DOHH2 (cell line): ENCODE data around the gene EPB41.

Experiments
- H3F3A ChIP-seq: fragments of 200-600 bp; sonication (generic), shearing (Covaris generic); 2 replicates; pipeline ENCODE4 v1.6.0; 2016; ENCODE audit warnings: antibody characterized with exemption, mild to moderate bottlenecking; ENCODE audit not compliant: control insufficient read depth, insufficient read depth
- H3K27ac ChIP-seq: fragments of 200-600 bp; sonication (generic); 2 replicates; pipeline ENCODE4 v1.5.1; 2014; ENCODE audit warnings: low read depth, mild to moderate bottlenecking, low read length, moderate library complexity
- H3K27me3 ChIP-seq: fragments of 200-600 bp; sonication (generic); 2 replicates; pipeline ENCODE4 v1.6.1; 2014; ENCODE audit warnings: mild to moderate bottlenecking, low read length, mixed read lengths; ENCODE audit not compliant: control insufficient read depth
- H3K36me3 ChIP-seq: fragments of 200-600 bp; sonication (generic); 2 replicates; pipeline ENCODE4 v1.6.1; 2014; ENCODE audit warnings: mild to moderate bottlenecking, low read length, moderate library complexity, mixed read lengths; ENCODE audit not compliant: control insufficient read depth
- H3K4me1 ChIP-seq: fragments of 200-600 bp; sonication (generic); 2 replicates; pipeline ENCODE4 v1.6.1; 2014; ENCODE audit warnings: mild to moderate bottlenecking, low read length, mixed read lengths; ENCODE audit not compliant: control insufficient read depth
- H3K4me2 ChIP-seq: fragments of 200-600 bp; sonication (generic); 2 replicates; pipeline ENCODE4 v1.6.0; 2014; ENCODE audit warnings: mild to moderate bottlenecking, low read length, moderate library complexity
- H3K4me3 ChIP-seq: fragments of 200-600 bp; sonication (generic); 2 replicates; pipeline ENCODE4 v1.5.1; 2014; ENCODE audit warnings: mild to moderate bottlenecking, low read length, mixed read lengths
- H3K79me2 ChIP-seq: fragments of 200-600 bp; sonication (generic); 2 replicates; pipeline ENCODE4 v1.6.1; 2014; ENCODE audit warnings: mild to moderate bottlenecking, low read length, mixed read lengths; ENCODE audit not compliant: control insufficient read depth
- H3K9me2 ChIP-seq: fragments of 200-600 bp; sonication (generic); replicated peaks from 2 replicates; pipeline ENCODE4 v1.6.1; 2014; ENCODE audit warnings: mild to moderate bottlenecking, low read length, mixed read lengths; ENCODE audit not compliant: control insufficient read depth
- H3K9me3 ChIP-seq: fragments of 200-600 bp; sonication (generic); 2 replicates; pipeline ENCODE4 v1.6.1; 2014; ENCODE audit warnings: antibody characterized with exemption, low read length, mixed read lengths; ENCODE audit not compliant: control insufficient read depth, insufficient read depth
- H4K20me1 ChIP-seq: fragments of 200-600 bp; sonication (generic); 2 replicates; pipeline ENCODE4 v1.6.0; 2014; ENCODE audit warnings: low read depth, mild to moderate bottlenecking, antibody characterized with exemption, low read length, moderate library complexity; ENCODE audit not compliant: control insufficient read depth, insufficient read depth
- CTCF ChIP-seq: fragments of 200-600 bp; sonication (generic); IDR thresholded peaks from one replicate; pipeline ENCODE4 v1.5.1; 2014; ENCODE audit warnings: antibody characterized with exemption, mild to moderate bottlenecking, low read depth, low read length; ENCODE audit not compliant: poor library complexity, severe bottlenecking
- EZH2phosphoT487 ChIP-seq: fragments of 200-600 bp; sonication (generic); IDR thresholded peaks from 2 replicates; pipeline ENCODE4 v1.6.1; 2017; ENCODE audit warnings: borderline replicate concordance, mild to moderate bottlenecking, antibody characterized with exemption, low read length, moderate library complexity, mixed read lengths

The EPB41 gene

GRCh38 chr1:28897789-28898188 lies 16.6 kb upstream of the EPB41 start:
- peaks cover 2% of the 10 kb centered on the region; the same call in 1 of the 2 replicates for H3K79me2 ChIP-seq
- H3K4me2 ChIP-seq = no peak overlapping the region
- H3K27ac ChIP-seq = no peak overlapping the region
- H3K36me3 ChIP-seq = peaks cover 7% of the 10 kb centered on the region; the same call in 1 of the 2 replicates
- H3F3A ChIP-seq = no peaks in the 10 kb centered on the region
- H3K4me1 ChIP-seq = no peaks in the 10 kb centered on the region
- no peaks in the 10 kb centered on the region for H3K9me2 ChIP-seq
- H4K20me1 ChIP-seq = no peaks in the 10 kb centered on the region; the same call in 1 of the 2 replicates
- H3K27me3 ChIP-seq = no peaks in the 10 kb centered on the region
- no peak overlapping the region for H3K4me3 ChIP-seq
- TF ChIP-seq EZH2phosphoT487 (no peak), CTCF (no peak)
- H3K9me3 ChIP-seq = no peaks in the 10 kb centered on the region

GRCh38 chr1:28898405-28898881 lies 15.9 kb upstream of the EPB41 start:
- no peaks in the 10 kb centered on the region for H3K9me2 ChIP-seq
- H3K4me1 ChIP-seq = no peaks in the 10 kb centered on the region
- no peak overlapping the region for H3K4me3 ChIP-seq
- H3K36me3 ChIP-seq = peaks cover 7% of the 10 kb centered on the region; the same call in 1 of the 2 replicates
- H3K79me2 ChIP-seq = peaks cover 2% of the 10 kb centered on the region; the same call in 1 of the 2 replicates
- no peak overlapping the region for H3K4me2 ChIP-seq
- TF ChIP-seq CTCF = no peak
- no peak for TF ChIP-seq EZH2phosphoT487
- H3K9me3 ChIP-seq = no peaks in the 10 kb centered on the region
- no peaks in the 10 kb centered on the region for H3F3A ChIP-seq
- no peaks in the 10 kb centered on the region for H3K27me3 ChIP-seq
- no peak overlapping the region for H3K27ac ChIP-seq
- H4K20me1 ChIP-seq = no peaks in the 10 kb centered on the region; the same call in 1 of the 2 replicates

- no peaks in the 10 kb centered on the region for H3K4me1 ChIP-seq
- peaks cover 2% of the 10 kb centered on the region; the same call in 1 of the 2 replicates for H3K79me2 ChIP-seq
- no peak overlapping the region for H3K4me3 ChIP-seq
- TF ChIP-seq EZH2phosphoT487 = no peak
- no peak for TF ChIP-seq CTCF
- no peaks in the 10 kb centered on the region for H3K9me2 ChIP-seq
- H3K9me3 ChIP-seq = no peaks in the 10 kb centered on the region
- 0 out of 2 replicates have a peak, but pooled peaks cover 3% of the 10 kb centered on the region for H3K36me3 ChIP-seq
- no peak overlapping the region for H3K4me2 ChIP-seq
- no peaks in the 10 kb centered on the region; the same call in 1 of the 2 replicates for H4K20me1 ChIP-seq
- no peaks in the 10 kb centered on the region for H3F3A ChIP-seq
- H3K27me3 ChIP-seq = no peaks in the 10 kb centered on the region
- H3K27ac ChIP-seq = no peak overlapping the region
Observed at GRCh38 chr1:28899267-28899666, 15.1 kb upstream of the EPB41 start.
